ENCODE measurements around the gene CPNE9.

Gene CPNE9

GRCh38 chr3:9703736-9704346 lies at the start of gene CPNE9:
TSS of gene CPNE9 (plus strand) at chr3:9703833. CDS start at chr3:9703997, 164 bp downstream.
- DNase-seq, result no peak

GRCh38 chr3:9659849-9660248 lies 43.8 kb upstream of the CPNE9 start:
- no peak for DNase-seq

- no peak for DNase-seq
These were observed 42.7 kb upstream of the CPNE9 start for GRCh38 chr3:9660972-9661371.

- no peak for DNase-seq
These were observed 39.4 kb upstream of the CPNE9 start for GRCh38 chr3:9664119-9664751.

GRCh38 chr3:9666704-9667445 lies 36.8 kb upstream of the CPNE9 start:
- no peak for DNase-seq

- DNase-seq, result no peak
These were observed 34.4 kb upstream of the CPNE9 start for GRCh38 chr3:9669277-9669676.

- no peak for DNase-seq
These were observed 33.8 kb upstream of the CPNE9 start for GRCh38 chr3:9669720-9670432.

- no peak for DNase-seq
These were observed 30.6 kb upstream of the CPNE9 start for GRCh38 chr3:9673082-9673481.

GRCh38 chr3:9673752-9674151 lies 29.9 kb upstream of the CPNE9 start:
- DNase-seq, result no peak

GRCh38 chr3:9675736-9676290 lies 27.8 kb upstream of the CPNE9 start:
- DNase-seq, result no peak

GRCh38 chr3:9676785-9677184 lies 26.8 kb upstream of the CPNE9 start:
- no peak for DNase-seq

- DNase-seq, result no peak
These were observed 25.1 kb upstream of the CPNE9 start for GRCh38 chr3:9678493-9678892.

GRCh38 chr3:9679476-9680080 lies 24.1 kb upstream of the CPNE9 start:
- DNase-seq, result no peak

GRCh38 chr3:9681011-9681722 lies 22.5 kb upstream of the CPNE9 start:
- DNase-seq, result no peak

- DNase-seq, result no peak
These were observed 21.9 kb upstream of the CPNE9 start for GRCh38 chr3:9681723-9682081.

- no peak for DNase-seq
These were observed 21.5 kb upstream of the CPNE9 start for GRCh38 chr3:9682096-9682495.

GRCh38 chr3:9683426-9683825 lies 20.2 kb upstream of the CPNE9 start:
- DNase-seq, result no peak

GRCh38 chr3:9685216-9686049 lies 18.2 kb upstream of the CPNE9 start:
- no peak for DNase-seq

GRCh38 chr3:9686050-9686550 lies 17.5 kb upstream of the CPNE9 start:
- no peak for DNase-seq

GRCh38 chr3:9686703-9687102 lies 16.9 kb upstream of the CPNE9 start:
- no peak for DNase-seq

GRCh38 chr3:9687514-9687913 lies 16.1 kb upstream of the CPNE9 start:
- DNase-seq, result no peak

Data from activated CD8-positive, alpha-beta memory T cell treated with anti-CD3 and anti-CD28 coated beads for 24 hours (primary cell).